GM12875 (cell line): ENCODE data around the gene PDE10A.

ENCODE experiments used
- H3K4me3 ChIP-seq: one replicate; pipeline ENCODE4 v1.5.1; 2011; ENCODE audit warnings: low read depth, low read length, control low read depth
- CTCF ChIP-seq: IDR thresholded peaks from 2 replicates; pipeline ENCODE4 v1.5.1; 2011; ENCODE audit warnings: low read depth, mild to moderate bottlenecking, control low read depth, inconsistent platforms, low read length, moderate library complexity, borderline replicate concordance; ENCODE audit not compliant: insufficient read depth

Gene PDE10A

GRCh38 chr6:165404697-165405096 is 258.3 kb downstream of the PDE10A start:
- H3K4me3 ChIP-seq, result no peak overlapping the region
- no peak for TF ChIP-seq CTCF

- TF ChIP-seq CTCF, result no peak
- H3K4me3 ChIP-seq, result no peak overlapping the region
These were observed 258.7 kb downstream of the PDE10A start for GRCh38 chr6:165404296-165404695.

- no peak overlapping the region for H3K4me3 ChIP-seq
- no peak for TF ChIP-seq CTCF
These were observed 259.9 kb downstream of the PDE10A start for GRCh38 chr6:165403006-165403595.

GRCh38 chr6:165401092-165401491 is 261.9 kb downstream of the PDE10A start:
- no peak for TF ChIP-seq CTCF

GRCh38 chr6:165390475-165390874 is 272.6 kb downstream of the PDE10A start:
- H3K4me3 ChIP-seq, result no peak overlapping the region
- TF ChIP-seq CTCF, result no peak

More at GRCh38 chr6:165401092-165401491, 261.9 kb downstream of the PDE10A start:
- no peak overlapping the region for H3K4me3 ChIP-seq

GRCh38 chr6:165389534-165389933 is 273.5 kb downstream of the PDE10A start:
- H3K4me3 ChIP-seq, result no peak overlapping the region
- TF ChIP-seq CTCF, result no peak

GRCh38 chr6:165383323-165383722 is 279.7 kb downstream of the PDE10A start:
- no peak overlapping the region for H3K4me3 ChIP-seq
- no peak for TF ChIP-seq CTCF
